Activated CD4-positive, alpha-beta T cell treated with anti-CD3 and anti-CD28 coated beads, Interleukin-2, Interleukin-4, amounts not matched to agents 100 ng/mL and 50 ng/mL, durations not matched to agents 16 hours and 8 hours (primary cell): Measurements from ENCODE around the gene LMCD1.
"Not testable (repeated sequence)": the region's sequence is repeated elsewhere in the genome, so short reads cannot be mapped to it uniquely, and the experiment has no call there.

Source experiments
- DNase-seq: peaks from one replicate; pipeline ENCODE4 v3.0.0-alpha.2; 2020; ENCODE audit warnings: low spot score

Gene LMCD1

DNA sequence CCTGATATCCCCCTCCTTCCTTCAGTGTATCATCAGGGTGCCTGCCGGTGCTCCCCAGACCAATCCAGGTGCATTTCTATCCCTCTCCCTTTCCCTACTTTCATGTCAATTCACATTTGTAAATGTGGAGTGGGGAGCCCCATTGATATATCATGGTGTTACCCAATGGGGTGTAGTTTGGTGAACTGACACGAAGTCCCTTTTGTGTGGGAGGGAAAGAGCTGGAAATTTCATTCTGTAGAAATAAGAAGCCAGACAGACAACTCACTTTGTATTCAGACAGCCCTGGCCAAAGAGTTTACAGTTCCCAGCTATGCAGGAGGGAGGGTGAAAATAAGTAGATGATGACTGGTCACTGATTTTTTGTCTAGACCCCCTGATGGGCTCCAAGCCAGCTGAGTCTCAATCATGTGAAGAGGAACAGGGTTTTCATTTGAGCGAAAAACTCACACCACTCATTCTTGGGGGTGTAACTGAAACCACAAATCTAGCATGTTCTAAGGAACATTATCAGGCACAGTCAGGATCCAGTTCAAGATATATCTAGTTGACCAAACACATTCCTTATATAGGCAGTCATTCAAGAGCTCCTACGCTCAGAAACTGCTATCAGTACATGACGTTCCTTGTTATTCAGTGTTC is 58.9 kb downstream of the LMCD1 start:
- no peak for DNase-seq

DNA sequence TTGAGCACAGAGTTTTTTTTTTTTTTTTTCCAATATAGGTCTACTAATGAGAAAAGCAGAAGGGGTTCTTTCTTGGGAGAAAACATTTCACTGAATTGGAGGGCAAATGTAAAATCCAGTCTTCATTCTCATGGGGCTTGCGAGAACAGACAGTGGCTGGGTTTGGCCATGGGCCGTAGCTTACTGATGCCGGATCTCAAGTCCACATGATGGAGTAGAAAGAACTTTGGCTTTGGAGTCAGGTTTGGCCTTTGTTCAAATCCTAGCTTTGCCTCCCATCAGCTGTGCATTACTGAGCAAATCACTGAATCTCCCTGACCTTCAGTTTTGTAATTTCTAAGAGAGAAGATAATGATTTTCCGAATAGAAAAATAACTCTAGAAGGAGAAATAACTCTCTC is 59.7 kb downstream of the LMCD1 start:
- no peak for DNase-seq

DNA sequence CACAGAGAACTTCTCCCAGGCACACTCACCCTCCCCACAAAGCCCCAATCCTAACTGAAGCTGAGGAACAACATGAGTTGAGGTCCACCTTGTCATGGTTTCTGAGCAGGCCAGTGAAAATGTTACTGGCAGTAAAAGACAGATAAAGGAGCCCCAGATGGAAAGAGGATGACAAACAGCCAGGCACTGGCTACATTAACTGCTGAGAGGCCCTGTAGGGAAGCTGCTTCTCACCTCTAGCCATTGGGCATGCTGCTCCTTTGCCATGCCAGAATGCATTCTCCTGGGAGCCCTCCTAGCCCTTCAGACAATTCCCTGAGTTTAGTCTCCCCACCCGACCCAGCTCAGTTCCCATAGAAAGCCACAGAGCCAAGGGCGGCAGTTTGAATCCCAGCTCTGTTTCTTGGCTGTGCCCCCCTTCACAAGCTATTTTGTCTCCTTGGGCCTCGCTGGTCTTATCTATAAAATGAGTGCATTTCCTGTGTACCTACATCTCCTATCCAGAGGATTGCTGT is 60.5 kb downstream of the LMCD1 start:
- DNase-seq: no peak

DNA sequence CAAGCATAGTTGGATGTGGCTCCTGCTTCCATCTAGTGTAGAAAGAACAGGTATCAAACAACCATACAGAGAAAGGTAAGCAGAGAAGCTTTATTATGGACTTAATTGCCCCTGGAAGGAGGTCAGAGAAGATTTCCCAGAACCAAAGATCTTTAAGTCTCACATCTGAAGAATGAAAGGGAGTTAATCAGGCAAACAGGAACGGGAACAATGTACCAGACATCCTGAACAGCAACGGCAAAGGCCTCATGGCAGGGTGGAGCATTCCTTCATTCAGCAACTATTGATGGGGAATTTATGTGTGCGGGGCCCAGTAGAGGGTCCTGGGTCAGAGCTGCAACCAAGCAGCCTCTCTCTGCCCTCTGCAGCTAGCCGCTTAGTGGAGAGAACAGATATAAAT is 61.5 kb downstream of the LMCD1 start:
- no peak for DNase-seq

DNA sequence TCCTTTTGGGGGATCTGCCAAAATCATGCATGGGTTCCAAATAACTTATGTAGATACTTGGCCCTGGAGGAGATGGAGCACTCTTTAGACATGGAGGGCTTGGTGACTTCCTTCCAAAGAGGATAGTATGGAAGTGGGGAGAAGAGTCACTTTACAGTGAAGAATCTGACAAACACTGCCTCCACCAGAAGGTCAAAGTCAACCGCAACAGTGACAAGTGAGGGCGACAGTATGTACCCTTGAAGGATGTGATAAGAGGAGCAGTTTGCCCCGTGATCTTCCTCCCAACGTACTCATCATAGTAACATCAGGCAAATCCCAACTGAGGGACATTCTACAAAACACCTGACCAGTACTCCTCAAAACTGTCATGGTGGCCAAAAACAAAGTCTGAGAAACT is 62.0 kb downstream of the LMCD1 start:
- DNase-seq: no peak

DNA sequence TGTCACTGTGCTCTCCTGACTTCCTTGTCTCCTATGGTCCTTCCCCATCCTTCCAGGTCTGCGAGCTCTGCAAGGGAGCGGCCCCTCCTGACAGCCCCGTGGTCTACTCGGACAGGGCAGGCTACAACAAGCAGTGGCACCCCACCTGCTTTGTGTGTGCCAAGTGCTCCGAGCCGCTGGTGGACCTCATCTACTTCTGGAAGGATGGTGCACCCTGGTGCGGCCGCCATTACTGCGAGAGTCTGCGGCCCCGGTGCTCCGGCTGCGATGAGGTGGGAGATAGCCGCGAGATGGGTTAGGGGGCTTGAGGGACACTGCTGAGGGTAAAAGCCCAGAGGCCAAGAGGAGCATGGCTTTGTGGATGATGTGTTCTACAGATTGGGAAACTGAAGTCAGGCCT is 63.8 kb downstream of the LMCD1 start:
- DNase-seq: no peak

DNA sequence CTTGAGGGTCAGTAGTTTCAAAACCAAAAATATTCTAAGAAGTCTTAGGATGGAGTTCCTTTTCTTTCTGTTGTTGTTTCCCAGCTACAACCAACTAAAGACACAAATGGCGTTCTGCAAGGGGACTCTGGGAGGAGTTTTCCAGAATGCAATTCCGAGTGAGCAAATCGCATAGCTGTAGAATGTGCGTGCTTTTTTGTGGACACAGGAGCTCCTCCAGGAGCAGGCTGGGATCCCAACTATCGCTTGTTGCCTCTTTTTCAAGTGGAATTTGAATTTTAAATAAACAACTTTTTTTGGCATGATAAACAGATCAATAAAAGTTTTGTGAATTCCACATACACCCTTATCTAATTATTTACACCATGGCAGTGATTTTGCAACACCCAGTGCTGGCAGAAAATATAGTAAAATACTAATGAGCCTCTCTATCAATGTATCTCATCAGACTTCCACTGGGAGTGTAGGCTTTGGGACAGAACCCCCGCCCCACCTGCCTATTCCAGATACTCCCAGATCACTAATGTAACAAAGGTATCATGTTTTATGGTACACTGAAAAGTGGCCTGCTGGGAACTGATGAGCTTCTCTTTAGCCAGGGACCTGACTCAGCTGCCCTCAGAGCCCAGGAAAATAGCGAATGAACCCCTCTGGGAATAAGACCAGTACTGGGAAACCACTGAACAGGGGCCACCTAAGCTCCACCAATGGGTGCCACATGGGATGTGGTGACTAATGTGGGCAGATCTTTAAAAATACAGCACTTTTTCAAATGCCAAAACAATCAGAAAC is 66.4 kb downstream of the LMCD1 start:
- DNase-seq: no peak

DNA sequence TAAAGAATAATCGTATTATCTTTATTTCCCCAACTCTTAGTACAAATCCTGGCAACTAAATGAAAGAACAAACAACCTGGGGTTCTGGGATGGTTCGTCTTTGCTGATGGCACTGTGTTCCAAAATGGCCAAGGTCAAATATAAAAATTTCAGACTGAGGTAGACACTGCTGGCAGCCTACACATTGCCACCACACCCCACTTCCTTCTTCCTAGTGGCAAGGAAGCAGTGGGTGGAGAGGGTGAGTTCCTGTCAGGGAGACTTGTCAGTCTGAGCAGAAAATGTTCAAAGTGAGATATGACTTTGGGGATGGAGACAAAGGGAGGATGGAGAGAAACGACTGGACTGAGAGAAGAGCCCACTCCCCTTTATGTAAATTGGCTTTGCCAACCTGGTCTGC is 69.6 kb downstream of the LMCD1 start:
- DNase-seq: peak; percentile 2

DNA sequence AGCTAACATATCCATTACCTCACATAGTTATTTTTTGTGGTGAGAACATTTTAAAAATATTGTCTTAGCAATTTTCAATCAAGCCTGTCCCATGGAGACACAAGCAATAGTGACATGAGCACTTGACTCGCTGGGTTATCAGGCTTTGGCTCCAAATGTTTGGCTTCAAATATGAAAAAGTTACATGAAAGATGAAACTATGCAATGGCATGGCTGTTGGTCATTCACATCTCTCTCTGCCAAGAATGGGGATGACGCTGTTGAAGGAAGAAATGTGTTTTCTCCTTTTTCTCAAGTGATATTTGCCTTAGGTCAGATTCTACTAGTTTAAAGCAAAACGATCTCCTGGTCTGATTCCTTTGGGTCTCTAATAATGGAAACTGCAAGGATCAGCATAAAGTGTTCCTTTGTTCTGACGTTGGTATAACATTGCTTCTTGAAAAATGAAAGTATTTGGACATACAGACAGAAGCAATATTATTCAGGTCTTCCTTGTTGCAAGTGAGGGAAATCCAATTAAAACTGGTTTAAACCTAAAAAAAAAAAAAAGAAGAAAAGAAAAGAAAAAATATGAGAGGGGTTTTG is 71.8 kb downstream of the LMCD1 start:
- DNase-seq: no peak

DNA sequence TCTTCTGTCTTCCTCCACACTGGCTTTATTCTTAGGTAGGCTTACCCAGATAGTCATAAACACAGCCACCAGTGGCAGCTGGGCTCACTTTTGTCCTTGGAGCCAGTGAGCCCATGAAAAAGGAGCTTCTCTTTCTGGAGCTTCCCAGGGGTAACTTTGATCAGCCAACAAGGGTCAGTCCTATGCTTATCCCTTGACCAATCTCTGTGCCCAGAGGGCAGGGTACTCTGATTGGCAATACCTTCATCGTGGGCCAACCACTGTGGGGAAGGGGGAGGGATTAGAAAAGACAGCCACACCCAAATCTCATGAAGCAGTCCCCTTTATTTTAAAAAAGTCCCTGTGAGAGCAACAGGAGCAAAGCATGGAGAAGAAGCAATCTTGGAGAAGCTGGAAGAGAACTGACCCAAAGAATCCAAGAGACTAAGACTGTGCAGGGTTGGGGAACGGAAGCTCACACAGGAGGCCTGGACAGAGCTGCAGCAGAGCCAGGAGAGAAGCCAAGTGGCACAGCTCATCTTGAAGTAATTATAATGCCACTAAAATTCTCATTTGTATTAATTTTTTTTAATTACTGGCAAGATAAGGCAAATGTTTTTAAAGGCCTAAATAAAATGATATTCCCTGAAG is 72.5 kb downstream of the LMCD1 start:
- no peak for DNase-seq

DNA sequence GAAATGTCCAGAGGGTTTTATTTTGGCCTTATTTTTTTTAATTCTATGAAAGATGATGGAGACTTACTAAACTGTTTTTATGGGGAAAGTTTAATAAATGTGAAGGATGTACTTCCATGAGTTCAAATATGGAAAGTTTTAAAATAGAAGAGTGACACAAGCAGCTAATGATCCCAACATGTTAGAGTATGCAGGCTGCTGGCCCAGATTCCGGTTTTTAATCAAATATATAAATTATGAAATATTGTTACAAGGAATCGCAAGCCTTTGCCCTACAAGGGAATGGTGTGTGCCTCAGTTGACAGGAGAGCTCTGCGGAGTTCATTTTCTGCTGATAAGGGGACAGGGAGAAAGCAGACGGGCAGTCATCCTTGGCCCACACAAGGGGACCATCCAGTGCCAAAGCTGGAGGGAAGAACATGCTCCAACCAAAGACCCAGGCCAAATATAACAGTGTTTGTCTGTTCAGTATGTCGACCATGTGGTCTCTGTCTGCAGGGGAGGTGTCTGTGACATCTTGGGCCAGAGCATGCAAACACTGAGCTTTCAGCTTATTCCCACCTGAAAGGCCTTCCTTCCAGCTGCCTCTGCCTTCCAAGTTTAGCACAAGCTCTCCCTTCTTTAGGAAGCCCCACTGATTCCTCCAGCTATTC is 73.2 kb downstream of the LMCD1 start:
- no peak for DNase-seq

DNA sequence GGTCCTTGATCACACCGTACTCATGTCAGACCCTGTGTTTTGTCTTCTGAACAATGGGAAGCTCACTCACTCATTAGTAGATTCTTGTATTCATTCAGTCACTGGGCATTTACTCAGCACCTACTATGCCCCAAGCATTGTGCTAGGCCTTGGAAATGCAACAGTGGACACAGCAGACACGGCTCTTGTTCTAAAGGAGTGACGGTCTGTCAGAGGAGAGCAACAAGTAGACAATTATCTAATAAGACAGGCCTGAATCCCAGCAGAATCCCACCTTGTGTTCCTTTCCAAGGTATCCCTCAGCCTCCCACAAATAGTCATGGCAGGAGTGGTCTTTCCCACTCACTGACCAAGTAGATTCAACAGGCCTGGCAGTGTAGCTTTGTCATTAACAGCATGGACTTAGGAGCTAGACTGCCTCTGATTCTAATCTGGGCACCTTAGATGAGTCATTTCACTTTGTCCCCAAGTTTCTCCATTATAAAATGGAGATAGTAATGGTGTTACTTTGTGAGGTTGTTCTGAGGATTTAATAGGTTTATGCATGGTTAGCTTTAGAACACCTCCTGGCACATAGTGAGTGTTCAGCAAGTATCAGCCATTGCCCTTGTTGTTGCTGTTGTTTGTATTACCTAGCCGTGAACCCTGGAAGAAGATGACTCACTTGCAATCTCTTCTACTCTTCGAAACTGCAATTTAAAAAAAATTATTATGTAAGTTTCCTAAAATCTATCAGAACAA is 73.9 kb downstream of the LMCD1 start:
- DNase-seq: no peak

DNA sequence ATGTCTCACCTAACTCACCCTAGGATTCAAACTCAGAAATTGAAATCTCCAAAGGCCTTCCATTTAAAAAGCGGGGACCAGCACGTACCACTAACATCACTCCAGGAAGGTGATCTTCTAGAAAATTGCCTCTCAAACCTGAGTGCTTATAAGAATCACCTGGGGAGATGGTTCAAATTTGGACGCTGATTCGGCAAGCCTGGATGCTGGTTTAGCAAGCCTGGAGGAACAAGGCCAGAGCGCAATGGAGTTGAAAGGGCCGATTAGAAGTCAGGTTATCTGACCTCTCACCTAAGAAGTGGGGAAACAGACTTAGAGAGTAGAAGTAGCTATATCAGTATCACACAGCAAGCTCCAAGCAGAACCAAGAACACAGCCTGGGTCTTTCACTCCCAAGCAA is 74.8 kb downstream of the LMCD1 start:
- no peak for DNase-seq

DNA sequence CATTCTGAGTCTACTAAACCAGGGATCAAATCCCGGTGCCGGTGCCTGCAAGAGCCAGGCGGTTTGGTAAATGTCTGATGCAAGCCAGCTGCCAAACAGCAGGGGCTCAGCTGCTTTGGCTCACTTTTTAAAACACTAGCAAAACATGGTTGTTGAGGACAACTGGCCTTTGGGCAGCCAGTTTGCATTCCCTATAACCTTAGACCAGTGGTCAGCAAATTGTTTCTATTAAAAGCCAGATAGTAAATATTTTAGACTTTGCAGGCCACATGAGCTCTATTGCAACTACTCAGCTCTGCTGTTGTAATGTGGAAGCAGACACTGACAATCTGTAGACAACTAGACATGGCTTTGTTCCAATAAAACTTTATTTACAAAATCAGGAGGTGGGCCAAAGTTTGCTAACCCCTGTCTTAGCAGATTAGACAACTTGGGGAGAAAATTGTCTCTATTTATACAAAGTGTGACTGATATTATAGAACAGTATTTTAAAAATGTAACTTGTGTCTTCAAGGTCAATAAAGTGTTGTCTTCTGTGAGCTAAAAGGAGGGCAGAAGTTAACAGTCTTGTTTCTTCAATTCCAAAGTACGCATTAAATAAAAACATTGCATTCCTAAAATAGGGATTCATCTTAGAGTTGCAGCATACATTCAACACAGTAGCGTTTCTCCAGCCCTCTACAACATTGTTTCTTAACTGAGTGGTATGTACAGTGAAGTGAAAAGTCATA is 75.4 kb downstream of the LMCD1 start:
- no peak for DNase-seq

DNA sequence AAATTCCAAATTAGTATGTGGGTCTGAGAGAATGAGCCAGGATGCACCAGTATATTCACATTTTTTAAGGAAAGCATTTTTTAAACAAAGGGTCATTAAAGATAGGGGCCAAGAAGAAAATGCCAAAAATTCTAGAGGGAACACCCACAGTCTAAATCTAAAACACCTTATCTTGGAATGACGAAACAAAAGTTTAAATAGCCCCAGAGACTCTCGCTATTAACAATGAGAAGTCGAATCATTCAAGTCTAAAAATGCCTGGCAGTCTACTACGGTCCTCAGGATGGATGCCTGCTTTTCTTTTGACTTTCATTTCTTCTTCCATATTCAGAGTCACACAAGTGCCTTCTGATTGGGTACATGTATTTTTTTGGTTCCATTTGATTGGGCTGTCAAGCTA is 76.7 kb downstream of the LMCD1 start:
- no peak for DNase-seq

DNA sequence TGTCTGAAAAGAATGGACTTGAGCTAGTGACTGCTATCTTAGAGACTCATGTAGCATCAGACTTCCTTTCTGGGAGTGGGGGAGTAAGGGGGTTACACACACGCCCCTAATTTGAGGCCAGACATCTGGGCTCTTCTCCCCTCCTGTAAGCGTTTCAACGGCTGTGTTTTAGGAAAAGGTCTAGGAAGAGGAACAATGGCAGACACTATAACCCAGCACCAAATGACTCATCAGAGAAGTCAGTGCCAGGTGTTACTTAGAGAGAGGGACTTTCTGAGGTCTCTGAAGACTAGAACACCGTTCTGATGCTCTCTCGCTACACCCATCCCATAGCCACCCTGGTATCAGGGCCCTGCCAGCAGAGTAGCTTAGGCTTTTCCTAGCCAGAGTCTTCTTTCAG is 77.5 kb downstream of the LMCD1 start:
- no peak for DNase-seq

DNA sequence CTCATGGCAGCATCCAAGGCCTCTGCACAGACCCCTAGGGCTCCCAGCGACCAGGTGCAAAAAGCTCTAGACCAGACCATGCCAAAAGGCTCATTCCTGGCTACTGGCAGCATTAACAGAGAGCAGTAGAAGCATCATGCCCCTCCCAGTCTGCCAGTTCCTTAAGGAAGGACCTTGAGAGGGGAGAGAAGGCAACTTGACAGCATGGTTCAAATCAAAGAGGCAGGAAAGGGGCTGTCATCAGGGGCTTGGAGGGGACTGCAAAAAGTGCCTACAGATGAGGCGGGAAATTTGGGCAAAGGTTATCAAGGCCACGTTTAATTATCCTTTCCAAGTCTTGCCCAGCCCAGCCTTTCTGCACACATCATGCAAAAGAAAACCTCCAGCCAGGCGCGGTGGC is 78.3 kb downstream of the LMCD1 start:
- no peak for DNase-seq

DNA sequence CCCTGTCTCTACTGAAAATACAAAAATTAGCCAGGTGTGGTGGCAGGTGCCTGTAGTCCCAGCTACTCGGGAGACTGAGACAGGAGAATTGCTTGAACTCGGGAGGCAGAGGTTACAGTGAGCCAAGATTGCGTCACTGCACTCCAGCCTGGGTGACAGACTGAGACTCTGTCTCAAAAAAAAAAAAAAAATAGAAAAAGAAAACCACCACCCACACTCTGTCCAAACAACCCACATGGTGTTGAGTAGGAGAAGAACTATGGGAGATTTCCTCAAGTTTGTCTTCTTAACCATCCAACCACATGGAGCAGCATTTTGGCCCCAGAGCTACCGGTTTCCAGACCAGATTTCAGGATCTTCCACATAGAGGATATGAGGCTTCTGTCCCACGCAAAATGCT is 78.8 kb downstream of the LMCD1 start:
- DNase-seq: not testable (repeated sequence)

DNA sequence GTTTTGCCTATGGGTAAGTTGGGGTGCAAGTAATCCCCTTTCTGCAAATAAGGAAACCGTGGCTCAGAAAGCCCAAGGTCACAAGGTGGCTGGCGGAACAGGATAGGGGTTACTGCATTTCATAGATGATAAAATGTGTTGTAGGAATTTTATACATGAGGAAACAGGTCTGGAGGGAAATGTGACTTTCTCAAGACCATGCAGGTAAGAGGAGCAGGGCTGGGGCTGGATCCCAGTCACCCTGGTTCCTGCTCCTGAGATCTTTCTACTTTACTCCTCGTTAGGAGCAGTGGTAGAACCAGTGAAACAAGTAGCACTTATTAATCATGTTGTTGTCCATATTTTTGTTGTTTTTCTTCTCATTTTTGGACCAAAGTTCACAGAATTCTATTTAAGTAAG is 79.8 kb downstream of the LMCD1 start:
- DNase-seq: no peak

DNA sequence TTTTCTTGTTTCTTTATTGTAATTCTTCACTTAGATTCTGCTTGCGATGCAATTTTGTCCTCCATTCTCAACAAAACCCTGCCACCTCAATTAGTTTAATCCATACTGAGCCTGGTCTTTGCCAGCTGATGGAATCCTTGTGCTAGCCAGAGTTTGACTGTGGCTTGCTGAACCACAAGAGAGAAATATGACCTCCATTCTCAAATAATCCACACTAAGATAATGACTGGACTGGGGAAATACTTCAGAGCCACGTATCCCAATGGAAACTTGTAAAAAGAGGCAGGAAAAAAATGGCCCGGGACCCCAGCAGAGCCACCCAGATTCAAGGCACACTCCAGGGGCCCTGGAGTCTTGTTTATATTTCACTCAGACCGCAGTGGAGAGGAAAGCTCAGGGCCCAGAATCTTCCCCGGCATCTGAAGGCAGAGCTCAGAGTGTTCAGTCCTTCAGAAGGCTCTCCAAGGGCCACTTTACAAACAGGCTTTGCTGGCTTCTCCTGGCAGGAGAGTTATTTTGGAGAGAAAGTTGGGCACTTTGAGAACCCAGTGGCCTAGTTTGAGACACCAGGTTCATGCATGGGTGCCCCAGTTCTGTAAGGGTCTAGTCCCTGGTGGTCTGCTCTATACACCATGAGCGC is 80.3 kb downstream of the LMCD1 start:
- DNase-seq: no peak
